ENCODE results near the gene CROT. TPM values are rescaled to one million over a fixed set of nuclear protein-coding genes. Genes with fewer than 3 reads are reported as not detected.

The CROT gene
- total RNA-seq, 1 donor from 2014 or later, result 18.5 TPM

GRCh38 chr7:87413951-87414793, 68.7 kb downstream of the CROT start:
- Mint-ChIP-seq H3K9me3 (no peaks in the 10 kb centered on the region), H3K27me3 (ENCODE audit: low read depth) (no peaks in the 10 kb centered on the region), H3K4me1 (peaks cover 22% of the 10 kb centered on the region), H3K27ac (ENCODE audit: unreplicated experiment) (peak overlapping the region; percentile 28), H3K4me3 (no peak overlapping the region), H3K36me3 (ENCODE audit: low read depth) (no peaks in the 10 kb centered on the region)
- TF ChIP-seq, protein P1, sequence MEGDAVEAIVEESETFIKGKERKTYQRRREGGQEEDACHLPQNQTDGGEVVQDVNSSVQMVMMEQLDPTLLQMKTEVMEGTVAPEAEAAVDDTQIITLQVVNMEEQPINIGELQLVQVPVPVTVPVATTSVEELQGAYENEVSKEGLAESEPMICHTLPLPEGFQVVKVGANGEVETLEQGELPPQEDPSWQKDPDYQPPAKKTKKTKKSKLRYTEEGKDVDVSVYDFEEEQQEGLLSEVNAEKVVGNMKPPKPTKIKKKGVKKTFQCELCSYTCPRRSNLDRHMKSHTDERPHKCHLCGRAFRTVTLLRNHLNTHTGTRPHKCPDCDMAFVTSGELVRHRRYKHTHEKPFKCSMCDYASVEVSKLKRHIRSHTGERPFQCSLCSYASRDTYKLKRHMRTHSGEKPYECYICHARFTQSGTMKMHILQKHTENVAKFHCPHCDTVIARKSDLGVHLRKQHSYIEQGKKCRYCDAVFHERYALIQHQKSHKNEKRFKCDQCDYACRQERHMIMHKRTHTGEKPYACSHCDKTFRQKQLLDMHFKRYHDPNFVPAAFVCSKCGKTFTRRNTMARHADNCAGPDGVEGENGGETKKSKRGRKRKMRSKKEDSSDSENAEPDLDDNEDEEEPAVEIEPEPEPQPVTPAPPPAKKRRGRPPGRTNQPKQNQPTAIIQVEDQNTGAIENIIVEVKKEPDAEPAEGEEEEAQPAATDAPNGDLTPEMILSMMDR (conservative IDR thresholded peaks at IDR 0.05), result no peak
- DNase-seq (ENCODE audit: low read depth, low spot score), result no peak

GRCh38 chr7:87414794-87415188, 69.3 kb downstream of the CROT start:
- Mint-ChIP-seq H3K9me3 (no peaks in the 10 kb centered on the region), H3K4me3 (no peak overlapping the region), H3K27me3 (ENCODE audit: low read depth) (no peaks in the 10 kb centered on the region), H3K4me1 (peaks cover 22% of the 10 kb centered on the region), H3K36me3 (ENCODE audit: low read depth) (peaks cover 4% of the 10 kb centered on the region), H3K27ac (ENCODE audit: unreplicated experiment) (no peak overlapping the region)
- no peak for DNase-seq (ENCODE audit: low read depth, low spot score)
- TF ChIP-seq, protein P1 (conservative IDR thresholded peaks at IDR 0.05), result no peak

GRCh38 chr7:87416682-87417587, 71.5 kb downstream of the CROT start:
- H3K27me3 Mint-ChIP-seq (ENCODE audit: low read depth), result no peaks in the 10 kb centered on the region
- no peak overlapping the region for H3K4me3 Mint-ChIP-seq
- H3K36me3 Mint-ChIP-seq (ENCODE audit: low read depth), result peaks cover 8% of the 10 kb centered on the region
- H3K27ac Mint-ChIP-seq (ENCODE audit: unreplicated experiment), result no peak overlapping the region
- peak; percentile 79 for DNase-seq (ENCODE audit: low read depth, low spot score)
- no peaks in the 10 kb centered on the region for H3K9me3 Mint-ChIP-seq
- peaks cover 22% of the 10 kb centered on the region for H3K4me1 Mint-ChIP-seq
- TF ChIP-seq, protein P1 (conservative IDR thresholded peaks at IDR 0.05), result peak; percentile 86

DNA sequence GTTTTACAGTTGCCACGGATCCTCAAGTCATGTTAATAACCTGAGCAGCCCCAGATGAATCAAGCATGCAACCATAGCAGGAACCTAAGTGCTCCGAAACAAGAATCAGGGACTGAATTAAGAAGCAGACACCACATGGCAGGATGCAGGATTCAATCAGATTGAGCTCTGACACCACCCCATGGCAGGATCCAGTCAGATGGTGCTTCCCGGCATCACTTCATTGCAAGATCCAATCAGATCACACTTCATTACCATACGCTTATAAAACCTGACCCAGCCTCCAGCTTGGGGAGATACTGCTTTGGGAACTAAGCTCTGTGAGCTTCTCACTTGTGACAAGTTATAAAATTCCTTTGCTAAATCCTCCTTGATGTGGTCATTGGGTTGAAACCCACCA, 74.7 kb downstream of the CROT start:
- H3K27ac Mint-ChIP-seq (ENCODE audit: unreplicated experiment), result no peak overlapping the region
- no peak for DNase-seq (ENCODE audit: low read depth, low spot score)
- H3K36me3 Mint-ChIP-seq (ENCODE audit: low read depth), result peaks cover 12% of the 10 kb centered on the region
- no peak overlapping the region for H3K4me3 Mint-ChIP-seq
- TF ChIP-seq, protein P1 (conservative IDR thresholded peaks at IDR 0.05), result no peak
- no peaks in the 10 kb centered on the region for H3K9me3 Mint-ChIP-seq
- H3K4me1 Mint-ChIP-seq, result peaks cover 6% of the 10 kb centered on the region
- H3K27me3 Mint-ChIP-seq (ENCODE audit: low read depth), result no peaks in the 10 kb centered on the region

DNA sequence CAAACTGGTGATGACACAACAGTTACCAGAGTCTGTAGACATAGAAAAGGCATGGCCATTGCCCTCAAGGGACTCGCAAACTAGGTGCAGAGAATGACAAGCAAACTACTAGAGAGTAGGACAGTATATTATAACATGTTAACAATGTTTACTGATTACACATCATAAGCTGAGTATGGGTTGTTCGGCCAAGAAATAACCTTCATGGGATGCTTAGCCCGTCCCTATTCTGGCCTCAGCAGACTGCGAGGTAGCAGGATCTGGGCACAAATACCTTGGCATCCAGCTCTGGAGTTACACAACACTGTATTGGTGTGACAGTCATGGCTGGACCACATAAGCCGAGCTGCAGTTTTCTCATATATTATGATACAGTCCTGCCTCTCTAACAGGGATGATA, 78.6 kb downstream of the CROT start:
- DNase-seq (ENCODE audit: low read depth, low spot score), result no peak
- Mint-ChIP-seq H3K4me3 (no peak overlapping the region), H3K36me3 (ENCODE audit: low read depth) (peaks cover 20% of the 10 kb centered on the region), H3K4me1 (no peaks in the 10 kb centered on the region), H3K9me3 (peaks cover 3% of the 10 kb centered on the region), H3K27ac (ENCODE audit: unreplicated experiment) (no peak overlapping the region), H3K27me3 (ENCODE audit: low read depth) (no peaks in the 10 kb centered on the region)
- TF ChIP-seq, protein P1 (conservative IDR thresholded peaks at IDR 0.05), result no peak
